Ishikawa (cell line): ENCODE results near the gene WDR62.

Experiments used
- CEBPB ChIP-seq: IDR thresholded peaks from 2 replicates; pipeline ENCODE4 v1.6.1; 2012
- CREB1 ChIP-seq: IDR thresholded peaks from 2 replicates; pipeline ENCODE4 v1.6.1; 2012; ENCODE audit warnings: low read depth
- EGR1 ChIP-seq: IDR thresholded peaks from 2 replicates; pipeline ENCODE4 v1.6.1; 2012
- EP300 ChIP-seq: IDR thresholded peaks from 2 replicates; pipeline ENCODE4 v1.6.1; 2012; ENCODE audit warnings: borderline replicate concordance
- FOXM1 ChIP-seq: IDR thresholded peaks from 2 replicates; pipeline ENCODE4 v1.6.1; 2012; ENCODE audit warnings: low read depth, borderline replicate concordance
- NFIC ChIP-seq: IDR thresholded peaks from 2 replicates; pipeline ENCODE4 v1.6.1; 2012
- RAD21 ChIP-seq: IDR thresholded peaks from 2 replicates; pipeline ENCODE4 v1.6.1; 2012; ENCODE audit warnings: low read depth
- TAF1 ChIP-seq: IDR thresholded peaks from 2 replicates; pipeline ENCODE4 v1.6.1; 2012; ENCODE audit warnings: low read depth, mild to moderate bottlenecking
- TCF12 ChIP-seq: IDR thresholded peaks from 2 replicates; pipeline ENCODE4 v1.6.1; 2012; ENCODE audit warnings: low read depth
- TEAD4 ChIP-seq: IDR thresholded peaks from 2 replicates; pipeline ENCODE4 v1.6.1; 2012
- USF1 ChIP-seq: IDR thresholded peaks from 2 replicates; pipeline ENCODE4 v1.6.1; 2012
- YY1 ChIP-seq: IDR thresholded peaks from 2 replicates; pipeline ENCODE4 v1.6.1; 2012; ENCODE audit warnings: low read depth
- ZBTB7A ChIP-seq: IDR thresholded peaks from 2 replicates; pipeline ENCODE4 v1.6.1; 2012; ENCODE audit warnings: low read depth
- TF ChIP-seq, protein P1 (sequence below): IDR thresholded peaks from 2 replicates; pipeline ENCODE4 v1.6.1; 2012
- TF ChIP-seq, protein P2 (sequence below): IDR thresholded peaks from 2 replicates; pipeline ENCODE4 v1.6.1; 2012; ENCODE audit warnings: low read depth, mild to moderate bottlenecking

WDR62 gene

DNA sequence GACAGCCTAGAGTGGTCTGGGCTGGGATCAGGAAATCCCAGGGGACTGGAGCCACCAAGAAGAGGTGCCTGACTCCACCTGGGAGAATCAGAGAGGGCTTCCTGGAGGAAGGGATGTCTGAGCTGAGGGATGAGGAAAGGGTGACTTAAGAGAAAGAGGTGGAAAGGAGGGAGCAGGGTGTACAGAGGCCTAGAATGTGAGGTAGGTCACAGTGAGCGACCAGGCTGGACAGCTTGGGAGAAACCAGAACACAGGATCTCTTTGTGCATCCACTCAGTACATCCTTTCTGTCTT lies 61.6 kb downstream of the WDR62 start:
- TF ChIP-seq ZBTB7A (no peak), EGR1 (no peak), NFIC (no peak), CREB1 (no peak), YY1 (no peak), CEBPB (no peak), USF1 (no peak), FOXM1 (no peak), RAD21 (no peak), TEAD4 (no peak), TAF1 (no peak), EP300 (no peak), TCF12 (no peak)
- TF ChIP-seq, protein P1, sequence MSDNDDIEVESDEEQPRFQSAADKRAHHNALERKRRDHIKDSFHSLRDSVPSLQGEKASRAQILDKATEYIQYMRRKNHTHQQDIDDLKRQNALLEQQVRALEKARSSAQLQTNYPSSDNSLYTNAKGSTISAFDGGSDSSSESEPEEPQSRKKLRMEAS = no peak
- TF ChIP-seq, protein P2, sequence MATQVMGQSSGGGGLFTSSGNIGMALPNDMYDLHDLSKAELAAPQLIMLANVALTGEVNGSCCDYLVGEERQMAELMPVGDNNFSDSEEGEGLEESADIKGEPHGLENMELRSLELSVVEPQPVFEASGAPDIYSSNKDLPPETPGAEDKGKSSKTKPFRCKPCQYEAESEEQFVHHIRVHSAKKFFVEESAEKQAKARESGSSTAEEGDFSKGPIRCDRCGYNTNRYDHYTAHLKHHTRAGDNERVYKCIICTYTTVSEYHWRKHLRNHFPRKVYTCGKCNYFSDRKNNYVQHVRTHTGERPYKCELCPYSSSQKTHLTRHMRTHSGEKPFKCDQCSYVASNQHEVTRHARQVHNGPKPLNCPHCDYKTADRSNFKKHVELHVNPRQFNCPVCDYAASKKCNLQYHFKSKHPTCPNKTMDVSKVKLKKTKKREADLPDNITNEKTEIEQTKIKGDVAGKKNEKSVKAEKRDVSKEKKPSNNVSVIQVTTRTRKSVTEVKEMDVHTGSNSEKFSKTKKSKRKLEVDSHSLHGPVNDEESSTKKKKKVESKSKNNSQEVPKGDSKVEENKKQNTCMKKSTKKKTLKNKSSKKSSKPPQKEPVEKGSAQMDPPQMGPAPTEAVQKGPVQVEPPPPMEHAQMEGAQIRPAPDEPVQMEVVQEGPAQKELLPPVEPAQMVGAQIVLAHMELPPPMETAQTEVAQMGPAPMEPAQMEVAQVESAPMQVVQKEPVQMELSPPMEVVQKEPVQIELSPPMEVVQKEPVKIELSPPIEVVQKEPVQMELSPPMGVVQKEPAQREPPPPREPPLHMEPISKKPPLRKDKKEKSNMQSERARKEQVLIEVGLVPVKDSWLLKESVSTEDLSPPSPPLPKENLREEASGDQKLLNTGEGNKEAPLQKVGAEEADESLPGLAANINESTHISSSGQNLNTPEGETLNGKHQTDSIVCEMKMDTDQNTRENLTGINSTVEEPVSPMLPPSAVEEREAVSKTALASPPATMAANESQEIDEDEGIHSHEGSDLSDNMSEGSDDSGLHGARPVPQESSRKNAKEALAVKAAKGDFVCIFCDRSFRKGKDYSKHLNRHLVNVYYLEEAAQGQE = no peak

DNA sequence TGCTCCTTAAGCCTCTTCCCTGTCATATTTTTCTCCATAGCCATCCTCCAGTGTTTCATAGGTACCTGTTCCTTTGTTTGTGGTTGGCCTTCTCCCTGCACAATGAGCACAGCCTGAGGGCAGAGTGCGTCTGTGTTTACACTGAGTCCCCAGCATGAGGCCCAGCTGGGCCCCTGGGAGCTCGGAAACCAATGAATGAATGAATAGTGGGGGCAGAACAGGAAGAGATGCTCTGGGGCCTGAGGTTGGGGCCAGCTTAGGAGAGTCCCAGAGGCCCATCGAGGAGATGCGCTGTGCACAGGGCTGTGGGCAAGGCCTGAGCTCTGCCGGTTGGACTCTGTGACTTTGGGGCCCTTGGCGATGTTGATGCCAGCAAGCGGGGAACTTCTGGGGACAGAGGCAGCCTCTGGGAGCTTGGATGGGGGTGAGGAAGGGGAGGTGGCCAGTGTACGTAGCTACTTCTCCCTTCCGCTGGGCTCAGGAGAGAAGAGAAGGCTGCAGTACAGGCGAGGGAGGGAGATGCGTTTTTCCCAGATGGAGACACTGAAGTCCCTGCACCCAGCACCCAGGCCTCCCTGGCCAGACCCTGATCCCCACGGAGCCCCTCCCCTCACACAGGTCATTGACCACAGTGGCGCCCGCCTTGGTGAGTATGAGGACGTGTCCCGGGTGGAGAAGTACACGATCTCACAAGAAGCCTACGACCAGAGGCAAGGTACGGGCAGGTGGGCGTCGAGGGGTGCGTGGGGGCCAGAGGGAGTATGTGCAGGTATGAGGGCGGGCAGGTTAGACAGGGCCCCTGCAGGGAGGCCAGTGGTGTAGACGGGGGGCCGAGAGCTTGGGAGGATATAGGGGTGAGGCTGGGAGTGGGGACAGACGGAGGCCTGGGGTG lies 65.6 kb downstream of the WDR62 start:
- TF ChIP-seq ZBTB7A (no peak), RAD21 (no peak), USF1 (no peak), FOXM1 (no peak), YY1 (no peak), NFIC (no peak), TEAD4 (no peak)
- TF ChIP-seq, protein P2 = no peak

DNA sequence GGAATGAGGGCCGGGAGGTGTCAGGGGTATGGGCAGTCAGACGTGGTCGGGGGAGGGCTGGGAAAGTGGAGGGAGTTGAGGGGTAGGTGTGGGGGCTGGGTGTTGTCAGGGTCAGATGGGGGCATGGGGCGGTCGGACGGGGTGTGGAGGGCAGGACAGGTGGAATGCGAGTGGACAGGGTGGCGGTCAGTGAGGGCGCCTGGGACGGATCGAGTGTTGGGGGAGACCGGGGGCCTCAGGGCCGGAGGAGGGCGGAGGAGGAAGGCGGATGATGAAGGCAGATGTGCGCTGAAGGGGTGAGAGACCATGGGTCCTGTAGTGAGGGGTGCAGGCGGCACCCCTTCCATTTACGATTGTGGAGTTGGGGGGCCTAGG lies 66.3 kb downstream of the WDR62 start:
- no peak for TF ChIP-seq TEAD4

DNA sequence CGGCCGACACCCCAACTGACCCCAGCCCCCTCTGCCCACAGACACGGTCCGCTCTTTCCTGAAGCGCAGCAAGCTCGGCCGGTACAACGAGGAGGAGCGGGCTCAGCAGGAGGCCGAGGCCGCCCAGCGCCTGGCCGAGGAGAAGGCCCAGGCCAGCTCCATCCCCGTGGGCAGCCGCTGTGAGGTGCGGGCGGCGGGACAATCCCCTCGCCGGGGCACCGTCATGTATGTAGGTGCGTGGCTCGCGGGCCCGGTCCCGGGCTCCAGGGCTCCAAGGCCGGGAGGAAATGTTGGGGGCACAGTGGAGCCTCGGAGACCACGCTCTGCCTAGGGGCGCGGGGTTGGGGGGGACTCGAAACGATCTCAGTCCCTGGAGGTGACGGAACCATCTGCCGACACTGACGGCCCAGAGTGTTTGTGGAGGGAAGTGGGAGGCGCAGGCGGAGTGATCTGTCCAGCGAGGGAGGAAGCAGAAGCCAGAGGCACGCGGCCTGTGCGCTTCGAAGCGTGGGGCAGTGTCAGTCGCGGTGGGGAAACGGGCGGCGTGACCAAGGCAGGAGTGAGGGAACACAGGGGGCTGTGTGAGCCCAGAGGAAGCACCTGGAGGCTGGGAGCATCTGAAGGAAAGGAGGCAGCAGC lies 66.9 kb downstream of the WDR62 start:
- TF ChIP-seq, protein P2 = no peak
- no peak for TF ChIP-seq EGR1
- no peak for TF ChIP-seq RAD21
- no peak for TF ChIP-seq CREB1
- no peak for TF ChIP-seq TEAD4
- no peak for TF ChIP-seq NFIC
- no peak for TF ChIP-seq CEBPB
- TF ChIP-seq FOXM1 = no peak
- no peak for TF ChIP-seq USF1
- no peak for TF ChIP-seq TAF1
- no peak for TF ChIP-seq YY1
- TF ChIP-seq, protein P1 = no peak
- no peak for TF ChIP-seq ZBTB7A
- no peak for TF ChIP-seq EP300
- TF ChIP-seq TCF12 = no peak
